Measurements from ENCODE around the gene DHRS13. TPM values are rescaled to one million over a fixed set of nuclear protein-coding genes. Genes with fewer than 3 reads are reported as not detected.
"Not testable (repeated sequence)": the region's sequence is repeated elsewhere in the genome, so short reads cannot be mapped to it uniquely, and the experiment has no call there.

The DHRS13 gene
- total RNA-seq, 1 experiment from 2014 or later: 24.7 TPM

DNA sequence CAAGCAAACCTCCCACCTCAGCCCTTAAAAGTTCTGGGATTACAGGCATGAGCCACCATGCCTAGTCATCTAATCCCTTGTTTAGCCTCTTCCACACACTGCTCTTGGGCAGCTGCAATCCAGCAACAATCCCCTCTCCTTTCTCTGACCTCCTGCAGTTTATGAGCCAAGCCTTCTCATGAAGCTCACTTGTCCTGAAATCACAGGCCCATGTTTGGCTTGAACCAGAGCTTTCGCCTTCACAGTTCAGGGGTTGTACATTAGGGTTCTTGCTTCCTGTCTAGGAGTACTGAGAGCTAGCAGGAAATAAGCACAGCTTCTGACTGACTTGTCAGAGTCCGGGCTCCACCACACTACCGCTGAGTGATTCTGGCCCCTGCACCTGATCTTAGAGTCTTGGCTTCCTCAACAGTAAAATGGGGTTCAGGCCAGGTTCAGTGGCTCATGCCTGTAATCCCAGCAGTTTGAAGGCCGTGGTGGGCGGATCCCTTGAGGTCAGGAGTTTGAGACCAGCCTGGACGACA is 31.8 kb downstream of the DHRS13 start:
- no peak for DNase-seq (ENCODE audit: low spot score)
- in situ Hi-C loops (cut with HindIII; ENCODE audit: low sequenced_read_pairs): no loop called here

DNA sequence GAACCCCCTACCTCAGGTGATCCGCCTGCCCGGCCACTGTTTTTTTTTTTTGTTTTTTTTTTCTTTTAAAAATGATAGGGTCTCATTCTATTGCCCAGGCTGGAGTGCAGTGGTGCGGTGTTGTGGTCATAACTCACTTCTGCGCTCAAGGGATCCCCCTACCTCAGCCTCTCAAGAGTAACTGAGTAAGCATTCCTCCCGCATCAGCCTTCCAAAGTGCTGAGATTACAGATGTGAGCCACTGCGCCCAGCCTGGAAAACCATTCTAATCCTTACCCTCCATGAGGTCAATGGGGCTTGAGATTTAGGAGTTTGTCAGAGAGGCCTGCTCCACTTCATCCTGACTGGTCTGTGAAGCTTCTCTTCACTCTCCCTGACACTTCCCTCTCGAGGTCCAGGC is 35.6 kb downstream of the DHRS13 start:
- no peak for DNase-seq (ENCODE audit: low spot score)
- in situ Hi-C loops (cut with HindIII; ENCODE audit: low sequenced_read_pairs): no loop called here

DNA sequence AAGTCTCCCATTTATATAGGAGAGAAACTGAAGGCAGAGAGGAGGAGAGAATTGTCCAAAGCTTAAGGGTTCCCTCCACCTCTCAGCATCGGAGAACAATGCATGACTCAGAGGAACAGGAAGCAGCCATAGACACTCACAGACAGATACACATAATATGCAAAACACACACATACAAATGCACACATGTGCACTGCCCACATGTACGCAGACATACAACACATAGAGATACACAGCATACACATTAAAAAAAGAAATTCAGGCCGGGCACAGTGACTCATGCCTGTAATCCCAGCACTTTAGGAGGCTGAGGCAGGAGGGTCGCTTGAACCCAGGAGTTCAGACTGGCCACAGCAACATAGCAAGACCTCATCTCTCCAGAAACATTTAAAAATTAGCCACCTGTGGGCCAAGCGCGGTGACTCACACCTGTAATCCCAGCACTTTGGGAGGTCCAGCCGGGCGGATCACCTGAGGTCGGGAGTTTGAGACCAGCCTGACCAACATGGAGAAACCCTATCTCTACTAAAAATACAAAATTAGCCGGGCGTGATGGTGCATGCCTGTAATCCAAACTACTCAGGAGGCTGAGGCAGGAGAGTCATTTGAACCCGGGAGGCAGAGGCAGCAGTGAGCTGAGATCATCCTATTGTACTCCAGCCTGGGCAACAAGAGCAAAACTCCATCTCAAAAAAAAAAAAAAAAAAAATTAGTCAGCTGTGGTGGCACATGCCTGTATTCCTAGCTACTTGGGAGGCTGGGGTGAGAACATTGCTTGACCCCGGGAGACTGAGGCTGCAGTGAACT is 36.7 kb downstream of the DHRS13 start:
- no peak for DNase-seq (ENCODE audit: low spot score)
- in situ Hi-C loops (cut with HindIII; ENCODE audit: low sequenced_read_pairs): no loop called here

DNA sequence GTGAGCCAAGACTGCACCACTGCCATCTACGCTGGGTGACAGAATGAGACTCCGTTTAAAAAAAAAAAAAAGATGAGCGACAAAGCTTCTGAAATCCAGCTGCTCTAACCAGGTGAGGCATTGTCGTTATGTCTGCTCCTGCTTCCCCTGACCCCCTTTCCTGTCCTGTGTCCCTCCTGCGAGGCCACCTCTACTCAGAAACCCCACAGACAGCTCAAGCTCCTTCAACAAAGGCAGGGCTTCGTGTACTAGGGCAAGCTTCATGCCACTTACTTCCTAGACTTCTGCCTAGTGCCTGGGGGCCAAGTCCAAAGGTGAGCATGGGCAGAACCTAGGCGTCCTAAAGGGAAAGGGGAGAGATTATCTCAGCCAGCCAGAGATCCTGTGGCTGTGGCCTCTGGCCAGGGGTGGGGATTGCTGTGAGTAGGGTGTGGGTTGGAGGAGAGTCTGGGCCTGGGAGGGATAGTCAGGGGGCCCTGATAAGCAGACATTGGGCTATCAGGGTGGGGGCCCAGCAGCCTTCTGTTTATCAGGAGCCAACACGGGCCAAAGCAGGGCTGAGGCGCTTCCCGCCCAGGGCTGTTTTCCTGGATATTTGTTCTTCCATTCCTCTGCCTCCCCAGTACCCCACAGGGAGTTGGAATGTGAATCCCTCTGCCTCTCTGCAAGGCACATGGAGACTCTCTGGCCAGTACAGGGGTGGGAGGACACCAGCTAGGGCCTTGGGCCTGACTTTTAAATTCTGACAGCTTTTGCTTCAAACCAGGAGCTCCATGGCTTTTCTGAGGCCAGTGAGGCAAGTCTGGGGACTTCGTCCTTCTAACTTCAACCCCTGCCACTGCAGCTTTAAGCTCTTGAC is 37.7 kb downstream of the DHRS13 start:
- in situ Hi-C loops (cut with HindIII; ENCODE audit: low sequenced_read_pairs): no loop called here
- no peak for DNase-seq (ENCODE audit: low spot score)

DNA sequence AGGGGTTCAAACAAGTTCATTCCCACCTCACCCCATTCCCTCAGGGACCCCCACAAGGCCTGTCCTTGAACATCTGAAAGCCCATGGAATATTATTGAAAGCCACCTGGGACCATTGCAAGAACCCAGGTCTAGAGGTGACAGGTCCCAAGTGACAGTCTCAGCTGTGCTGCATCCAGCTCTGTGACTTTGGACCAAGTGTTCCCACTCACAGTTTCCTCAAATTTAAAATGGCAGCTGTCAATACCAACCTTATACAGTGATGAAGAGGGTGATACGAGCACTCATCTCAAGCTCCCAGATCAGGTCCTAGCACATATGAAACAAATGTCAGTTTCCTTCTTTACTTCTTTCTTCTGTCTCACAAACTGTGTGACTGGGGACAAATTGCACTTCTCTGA is 38.9 kb downstream of the DHRS13 start:
- in situ Hi-C loops (cut with HindIII; ENCODE audit: low sequenced_read_pairs): no loop called here
- DNase-seq (ENCODE audit: low spot score): no peak

DNA sequence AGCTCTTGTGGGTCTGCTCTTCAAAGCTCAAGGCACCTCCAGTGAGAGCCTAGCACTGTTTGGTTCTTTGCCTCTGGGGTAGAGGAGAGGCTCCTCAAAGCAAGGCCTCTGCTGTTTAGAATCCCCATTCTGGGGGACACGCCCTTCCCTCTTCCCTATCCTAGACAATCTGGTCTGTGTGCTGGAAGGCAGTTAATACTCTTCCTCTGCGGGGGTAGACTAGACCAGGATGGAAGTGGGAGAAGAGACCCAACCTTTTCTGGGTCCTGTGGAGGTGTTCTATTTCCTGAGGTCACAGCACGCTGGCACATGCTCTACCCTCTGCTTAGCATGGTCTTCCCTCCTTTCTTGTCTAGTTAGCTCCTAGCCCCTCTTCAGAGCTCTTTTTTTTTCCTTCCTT is 40.3 kb downstream of the DHRS13 start:
- no peak for DNase-seq (ENCODE audit: low spot score)
- in situ Hi-C loops (cut with HindIII; ENCODE audit: low sequenced_read_pairs): no loop called here

DNA sequence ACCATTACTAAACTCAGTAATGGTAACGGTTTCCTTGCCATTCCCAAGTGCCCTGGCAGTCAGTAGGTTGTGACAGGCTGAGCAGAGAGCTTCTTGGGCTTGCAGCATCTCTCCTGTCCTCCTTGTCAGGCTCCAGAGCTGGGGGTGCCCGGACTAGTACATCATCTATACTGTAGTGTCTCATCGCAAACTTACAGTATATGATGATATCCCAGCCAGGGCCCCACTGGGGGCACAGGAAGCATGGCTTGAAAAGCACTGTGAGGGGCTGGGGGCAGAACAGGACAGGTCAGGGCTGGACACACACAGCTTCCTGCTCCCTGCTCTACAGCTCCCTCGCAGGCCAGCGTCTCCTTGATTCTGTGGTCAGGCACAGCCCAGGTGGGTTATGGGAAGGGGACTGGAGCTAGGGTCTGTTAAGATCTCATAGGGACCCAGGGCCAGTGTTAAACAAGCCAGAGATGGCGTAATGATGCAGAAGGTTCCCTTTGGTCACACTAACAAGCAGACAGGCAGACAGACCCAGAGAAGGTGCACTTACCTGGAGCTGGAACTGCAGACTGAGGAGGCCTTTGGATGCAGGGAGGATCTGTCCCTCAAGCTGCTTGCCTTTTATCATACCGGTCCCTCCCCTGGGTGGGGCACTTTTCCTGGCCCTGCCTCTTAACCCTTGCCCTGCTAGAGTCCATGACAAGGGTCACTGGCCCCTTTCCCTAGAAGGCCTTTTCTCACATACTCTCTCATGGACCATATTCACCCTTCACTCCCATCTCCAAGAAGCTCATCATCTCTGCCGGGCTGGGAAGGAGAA is 41.3 kb downstream of the DHRS13 start:
- DNase-seq (ENCODE audit: low spot score): no peak
- in situ Hi-C loops (cut with HindIII; ENCODE audit: low sequenced_read_pairs): no loop called here

DNA sequence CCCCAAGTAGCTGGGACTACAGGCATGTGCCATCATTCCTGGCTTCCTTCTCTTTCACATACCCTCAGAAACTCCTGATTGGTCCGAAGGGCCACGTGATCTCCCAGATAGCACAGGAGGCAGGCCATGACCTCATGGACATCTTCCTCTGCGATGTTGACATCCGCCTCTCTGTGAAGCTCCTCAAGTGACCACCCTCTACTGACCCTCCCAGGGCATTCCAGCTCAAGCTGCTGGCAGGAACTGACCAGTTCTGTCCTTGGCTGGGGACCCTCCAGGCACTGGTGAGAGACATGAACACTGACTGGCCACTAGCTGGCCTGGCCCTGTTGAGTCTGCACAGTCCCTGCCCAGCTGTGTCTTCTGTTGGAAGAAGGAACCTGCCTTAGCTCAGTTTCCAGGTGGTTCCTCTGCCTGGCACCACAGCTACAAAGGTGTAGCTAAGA is 42.5 kb downstream of the DHRS13 start:
- in situ Hi-C loops (cut with HindIII; ENCODE audit: low sequenced_read_pairs): no loop called here
- no peak for DNase-seq (ENCODE audit: low spot score)

DNA sequence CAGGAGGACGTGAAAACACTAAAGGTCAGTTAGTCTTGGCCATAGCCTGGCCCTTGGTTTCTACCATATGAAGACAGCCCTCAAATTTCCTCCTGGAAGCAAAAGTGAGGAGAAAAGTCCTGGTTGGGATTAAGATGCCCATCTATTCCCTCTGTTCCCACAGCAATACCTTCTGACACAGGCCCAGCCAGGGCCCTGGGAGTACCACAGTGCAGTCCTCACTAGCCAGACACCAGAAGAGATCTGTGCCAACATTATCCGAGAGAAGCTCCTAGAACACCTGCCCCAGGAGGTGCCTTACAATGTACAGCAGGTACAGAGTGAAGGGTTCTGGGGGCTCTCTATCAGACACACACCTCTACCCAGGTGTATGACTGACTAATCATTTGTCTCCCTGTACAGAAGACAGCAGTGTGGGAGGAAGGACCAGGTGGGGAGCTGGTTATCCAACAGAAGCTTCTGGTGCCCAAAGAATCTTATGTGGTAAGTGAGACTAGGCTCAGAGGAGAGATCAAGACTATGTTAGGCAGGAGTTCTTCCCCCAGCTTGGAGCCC is 44.0 kb downstream of the DHRS13 start:
- DNase-seq (ENCODE audit: low spot score): no peak
- in situ Hi-C loops (cut with HindIII; ENCODE audit: low sequenced_read_pairs): no loop called here

DNA sequence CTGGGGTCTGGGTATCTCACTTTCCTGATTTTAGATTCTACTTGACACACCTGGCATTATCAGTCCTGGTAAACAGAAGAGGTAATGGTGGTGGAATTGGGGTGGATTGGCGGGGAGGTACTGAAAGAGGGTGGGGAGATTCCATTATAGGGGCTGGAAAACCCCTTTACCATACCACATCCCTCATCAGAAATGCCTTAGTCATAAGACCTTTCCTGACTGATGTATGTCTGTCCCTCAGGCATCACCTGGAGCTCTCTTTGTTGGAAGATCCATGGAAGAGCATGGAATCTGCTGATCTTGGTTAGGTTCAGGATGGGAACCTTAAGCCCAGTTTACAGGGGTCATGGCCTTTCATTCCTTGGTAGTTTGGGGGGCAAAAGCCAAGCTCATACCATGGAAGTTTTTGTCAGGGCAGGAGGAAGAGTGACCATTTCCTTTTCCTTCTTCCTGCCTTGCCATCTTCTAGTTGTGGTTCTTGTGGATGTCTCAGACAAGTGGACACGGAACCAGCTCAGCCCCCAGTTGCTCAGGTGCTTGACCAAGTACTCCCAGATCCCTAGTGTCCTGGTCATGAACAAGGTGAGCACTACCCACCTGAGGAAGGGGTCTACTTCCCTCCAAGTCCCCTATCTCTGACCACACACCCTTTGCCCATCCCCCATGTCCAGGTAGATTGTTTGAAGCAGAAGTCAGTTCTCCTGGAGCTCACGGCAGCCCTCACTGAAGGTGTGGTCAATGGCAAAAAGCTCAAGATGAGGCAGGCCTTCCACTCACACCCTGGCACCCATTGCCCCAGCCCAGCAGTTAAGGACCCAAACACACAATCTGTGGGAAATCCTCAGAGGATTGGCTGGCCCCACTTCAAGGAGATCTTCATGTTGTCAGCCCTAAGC is 44.7 kb downstream of the DHRS13 start:
- in situ Hi-C loops (cut with HindIII; ENCODE audit: low sequenced_read_pairs): no loop called here
- DNase-seq (ENCODE audit: low spot score): no peak

DNA sequence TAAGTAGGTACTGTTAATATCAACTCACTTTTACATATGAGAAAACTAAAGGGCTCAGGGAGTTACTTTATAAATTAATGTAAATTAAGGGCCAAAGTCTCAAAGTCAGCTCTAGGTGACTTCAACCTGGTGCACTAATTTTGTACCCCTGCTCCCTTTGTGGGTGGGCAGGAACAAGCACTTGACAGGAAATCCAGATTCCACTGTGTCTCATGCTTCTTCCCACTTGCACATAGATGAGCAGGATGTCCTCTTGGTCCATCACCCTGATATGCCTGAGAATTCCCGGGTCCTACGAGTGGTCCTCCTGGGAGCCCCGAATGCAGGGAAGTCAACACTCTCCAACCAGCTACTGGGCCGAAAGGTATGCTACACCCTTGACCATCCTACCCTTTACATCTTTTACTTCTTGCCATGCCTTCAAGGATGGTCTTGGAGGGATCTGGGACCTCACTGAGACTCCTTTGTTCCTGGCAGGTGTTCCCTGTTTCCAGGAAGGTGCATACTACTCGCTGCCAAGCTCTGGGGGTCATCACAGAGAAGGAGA is 46.8 kb downstream of the DHRS13 start:
- no peak for DNase-seq (ENCODE audit: low spot score)
- in situ Hi-C loops (cut with HindIII; ENCODE audit: low sequenced_read_pairs): no loop called here

DNA sequence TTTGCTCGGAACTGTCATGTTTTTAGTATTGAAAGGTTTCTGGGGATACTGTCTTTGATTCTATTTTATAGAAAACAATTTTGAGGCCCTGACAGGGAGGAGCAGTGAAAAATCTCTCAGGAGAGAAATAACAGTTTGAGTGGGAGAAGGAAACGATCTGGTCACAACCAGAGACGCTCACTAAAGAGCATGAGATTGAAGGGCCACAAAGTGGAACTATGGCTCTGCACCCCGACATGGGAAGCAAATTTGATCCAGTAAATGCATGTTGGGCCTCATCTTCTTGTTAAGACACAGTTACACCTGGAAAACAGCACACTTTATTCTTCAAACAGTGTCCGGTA is 47.6 kb downstream of the DHRS13 start:
- no peak for DNase-seq (ENCODE audit: low spot score)
- in situ Hi-C loops (cut with HindIII; ENCODE audit: low sequenced_read_pairs): no loop called here

DNA sequence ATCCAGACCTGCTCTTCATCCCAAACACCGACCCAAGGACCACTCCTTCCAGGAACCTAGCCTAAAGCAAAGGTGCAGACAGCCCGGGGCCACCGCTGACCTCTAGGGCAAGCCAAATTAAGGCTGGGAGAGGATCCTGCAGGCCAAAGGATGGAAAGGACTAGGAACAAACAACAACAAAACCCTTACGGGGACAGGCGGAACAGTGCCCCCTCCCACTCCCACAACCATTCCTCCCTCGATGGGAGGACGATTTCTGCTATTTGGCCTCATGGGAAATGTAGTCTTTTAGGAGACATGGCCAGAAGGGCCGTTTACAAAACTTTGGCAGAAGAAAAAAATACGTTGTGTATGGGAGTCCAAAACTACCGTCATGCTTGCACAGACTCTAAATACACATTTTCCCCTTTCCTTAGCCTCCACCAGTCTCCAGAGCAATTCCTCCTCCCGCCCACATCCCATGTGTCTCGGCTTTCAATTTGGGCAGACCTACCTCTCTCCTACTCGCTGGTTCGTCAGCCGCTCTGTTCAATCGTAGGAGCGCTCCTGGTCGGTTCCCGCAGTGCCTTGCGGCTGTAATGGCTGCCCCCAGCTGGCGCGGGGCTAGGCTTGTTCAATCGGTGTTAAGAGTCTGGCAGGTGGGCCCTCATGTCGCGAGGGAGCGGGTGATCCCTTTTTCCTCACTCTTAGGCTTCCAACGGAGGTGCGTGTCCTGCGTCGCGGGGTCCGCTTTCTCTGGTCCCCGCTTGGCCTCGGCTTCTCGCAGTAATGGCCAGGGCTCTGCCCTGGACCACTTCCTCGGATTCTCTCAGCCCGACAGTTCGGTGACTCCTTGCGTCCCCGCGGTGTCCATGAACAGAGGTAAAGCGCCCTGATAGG is 48.2 kb downstream of the DHRS13 start, which contains the start of gene ERAL1:
Gene ERAL1, plus strand, starts transcription at position 560 of the 879 bp plus-strand sequence. Its CDS starts 19 bp downstream, at position 579.
- DNase-seq (ENCODE audit: low spot score): peak; percentile 95
- in situ Hi-C loops (cut with HindIII; ENCODE audit: low sequenced_read_pairs): no loop called here

DNA sequence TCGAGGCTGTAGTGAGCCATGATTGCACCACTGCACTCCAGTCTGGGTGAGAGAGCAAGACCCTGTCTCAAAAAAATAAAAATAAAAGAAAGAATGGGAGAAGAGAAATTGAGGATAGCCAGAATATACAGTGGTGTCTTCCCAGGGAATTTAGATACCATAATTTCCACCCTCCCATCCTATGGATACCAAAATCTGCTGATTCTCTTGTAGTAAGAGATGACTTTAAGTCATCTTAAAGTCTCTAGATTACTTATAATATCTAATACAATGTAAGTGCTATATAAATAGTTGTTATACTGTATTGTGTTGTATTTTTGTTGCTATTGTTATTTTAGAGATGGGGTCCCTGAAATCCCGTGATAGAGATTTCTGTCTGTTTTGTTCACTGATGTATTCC is 49.6 kb downstream of the DHRS13 start:
- in situ Hi-C loops (cut with HindIII; ENCODE audit: low sequenced_read_pairs): no loop called here
- DNase-seq (ENCODE audit: low spot score): no peak

DNA sequence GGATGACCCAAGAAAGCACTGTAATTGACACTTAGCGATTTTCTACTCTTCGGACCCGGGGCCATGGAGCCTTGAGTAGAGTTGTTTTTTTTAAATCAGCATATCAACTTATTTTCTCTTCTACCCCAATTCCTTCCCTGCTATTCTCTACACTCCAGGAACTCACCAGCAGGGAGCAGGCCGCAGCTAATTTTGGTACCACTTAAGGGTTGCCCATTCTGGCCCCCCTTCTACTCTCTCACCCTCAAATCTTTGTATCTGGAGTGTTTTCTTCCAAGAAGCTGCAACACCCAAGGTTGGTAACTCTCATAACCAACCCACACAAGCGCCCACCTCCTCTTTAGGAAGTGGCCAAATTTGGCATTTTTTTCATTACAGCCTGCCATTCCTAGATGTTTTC is 53.6 kb downstream of the DHRS13 start:
- no peak for DNase-seq (ENCODE audit: low spot score)
- in situ Hi-C loops (cut with HindIII; ENCODE audit: low sequenced_read_pairs): no loop called here

DNA sequence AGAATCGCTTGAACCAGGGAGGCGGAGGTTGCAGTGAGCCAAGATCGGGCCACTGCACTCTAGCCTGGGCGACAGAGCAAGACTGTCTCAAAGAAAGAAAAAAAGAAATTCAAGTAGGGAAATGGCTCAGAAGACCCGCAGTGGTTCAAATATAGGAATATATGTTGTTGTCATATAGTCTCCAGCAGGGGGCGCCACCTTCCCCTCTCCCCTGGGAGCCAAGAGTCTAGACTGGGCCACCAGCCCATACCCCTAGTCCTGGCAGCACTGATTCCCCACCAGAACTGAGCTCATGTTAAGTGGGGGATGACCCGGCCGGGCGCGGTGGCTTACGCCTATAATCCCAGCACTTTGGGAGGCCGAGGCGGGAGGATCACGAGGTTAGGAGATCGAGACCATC is 54.2 kb downstream of the DHRS13 start:
- in situ Hi-C loops (cut with HindIII; ENCODE audit: low sequenced_read_pairs); DNase-seq (ENCODE audit: low spot score): not testable (repeated sequence)
